IPS DF 6.9 (cell line): Measurements from ENCODE around the gene SLC35E3.

Experiments
- DNase-seq: peaks from one replicate; pipeline ENCODE4 v3.0.0-alpha.2; 2013; ENCODE audit warnings: low read depth, low spot score
- H3K27ac ChIP-seq: one replicate; pipeline ENCODE4 v1.5.1; 2013; ENCODE audit warnings: low read length, control low read depth
- H3K27me3 ChIP-seq: 2 replicates; pipeline ENCODE4 v1.6.1; 2013; ENCODE audit warnings: mild to moderate bottlenecking, low read length; ENCODE audit not compliant: control insufficient read depth, insufficient read depth
- H3K36me3 ChIP-seq: 2 replicates; pipeline ENCODE4 v1.6.1; 2013; ENCODE audit warnings: low read length; ENCODE audit not compliant: control insufficient read depth, insufficient read depth
- H3K4me1 ChIP-seq: 2 replicates; pipeline ENCODE4 v1.6.1; 2013; ENCODE audit warnings: low read length; ENCODE audit not compliant: control insufficient read depth, insufficient read depth
- H3K4me3 ChIP-seq: 2 replicates; pipeline ENCODE4 v1.5.1; 2013; ENCODE audit warnings: mild to moderate bottlenecking, low read length
- H3K9me3 ChIP-seq: 2 replicates; pipeline ENCODE4 v1.6.1; 2013; ENCODE audit warnings: low read length, inconsistent platforms; ENCODE audit not compliant: control insufficient read depth, insufficient read depth
- WGBS: extraction: QIAGEN DNeasy Blood & Tissue Kit; methylation state at CpG from one replicate; pipeline ENCODE4 v1.1.7; 2013; ENCODE audit warnings: mixed read lengths, missing lambda C conversion rate; ENCODE audit not compliant: insufficient read length, insufficient coverage; 5-methylcytosine and 5-hydroxymethylcytosine counted together

Gene SLC35E3

GRCh38 chr12:68745904-68746571 lies at the start of gene SLC35E3:
SLC35E3 (plus strand) TSS chr12:68746176; CDS start chr12:68746378, 202 bp downstream.
- no CpG with 5 or more reads among the region's 52 CpGs for WGBS
- Histone ChIP-seq H3K27me3 (no peaks in the 10 kb centered on the region), H3K27ac (no peak within 1 kb of the TSS), H3K4me3 (peak within 1 kb of the TSS; percentile 81), H3K9me3 (no peaks in the 10 kb centered on the region), H3K36me3 (no peaks in the 10 kb centered on the region), H3K4me1 (no peaks in the 10 kb centered on the region)
- DNase-seq, result peak; percentile 87

- H3K27me3 ChIP-seq, result no peaks in the 10 kb centered on the region
- DNase-seq, result no peak
- H3K27ac ChIP-seq, result no peak overlapping the region
- no CpG with 5 or more reads among the region's 1 CpG for WGBS
- H3K36me3 ChIP-seq, result peaks cover 19% of the 10 kb centered on the region; the same call in 1 of the 2 replicates
- H3K4me3 ChIP-seq, result no peak overlapping the region
- no peaks in the 10 kb centered on the region for H3K4me1 ChIP-seq
- H3K9me3 ChIP-seq, result no peaks in the 10 kb centered on the region
Observed at GRCh38 chr12:68699486-68699885, 46.5 kb upstream of the SLC35E3 start.

GRCh38 chr12:68727776-68728175 lies 18.2 kb upstream of the SLC35E3 start:
- DNase-seq, result no peak
- Histone ChIP-seq H3K36me3 (peaks cover 7% of the 10 kb centered on the region; the same call in 1 of the 2 replicates), H3K4me3 (no peak overlapping the region), H3K9me3 (no peaks in the 10 kb centered on the region), H3K27ac (no peak overlapping the region), H3K27me3 (no peaks in the 10 kb centered on the region), H3K4me1 (no peaks in the 10 kb centered on the region)
- WGBS, result no CpG with 5 or more reads among the region's 7 CpGs

GRCh38 chr12:68733661-68734071 lies 12.3 kb upstream of the SLC35E3 start:
- no peak for DNase-seq
- H3K4me3 ChIP-seq, result no peak overlapping the region
- no peaks in the 10 kb centered on the region for H3K4me1 ChIP-seq
- peaks cover 17% of the 10 kb centered on the region; the same call in 1 of the 2 replicates for H3K36me3 ChIP-seq
- no peaks in the 10 kb centered on the region for H3K9me3 ChIP-seq
- H3K27ac ChIP-seq, result no peak overlapping the region
- H3K27me3 ChIP-seq, result no peaks in the 10 kb centered on the region
- WGBS, result no CpG with 5 or more reads among the region's 4 CpGs

- no peak overlapping the region for H3K27ac ChIP-seq
- WGBS, result no CpG with 5 or more reads among the region's 6 CpGs
- H3K4me3 ChIP-seq, result no peak overlapping the region
- H3K27me3 ChIP-seq, result no peaks in the 10 kb centered on the region
- no peaks in the 10 kb centered on the region for H3K9me3 ChIP-seq
- no peak for DNase-seq
- H3K4me1 ChIP-seq, result no peaks in the 10 kb centered on the region
- peaks cover 3% of the 10 kb centered on the region; the same call in 1 of the 2 replicates for H3K36me3 ChIP-seq
Observed at GRCh38 chr12:68739891-68740290, 6.1 kb upstream of the SLC35E3 start.

GRCh38 chr12:68743356-68743755 lies 2.6 kb upstream of the SLC35E3 start:
- Histone ChIP-seq H3K36me3 (no peaks in the 10 kb centered on the region; the same call in 1 of the 2 replicates), H3K9me3 (no peaks in the 10 kb centered on the region), H3K4me3 (no peak overlapping the region), H3K27me3 (no peaks in the 10 kb centered on the region), H3K27ac (no peak overlapping the region), H3K4me1 (no peaks in the 10 kb centered on the region)
- DNase-seq, result no peak
- no CpG with 5 or more reads among the region's 2 CpGs for WGBS

GRCh38 chr12:68745376-68745903 lies 536 bp upstream of the SLC35E3 start:
- H3K27me3 ChIP-seq, result no peaks in the 10 kb centered on the region
- no peak overlapping the region; the same call in 1 of the 2 replicates for H3K4me3 ChIP-seq
- no peaks in the 10 kb centered on the region for H3K36me3 ChIP-seq
- H3K9me3 ChIP-seq, result no peaks in the 10 kb centered on the region
- H3K27ac ChIP-seq, result no peak overlapping the region
- no CpG with 5 or more reads among the region's 9 CpGs for WGBS
- DNase-seq, result no peak
- no peaks in the 10 kb centered on the region for H3K4me1 ChIP-seq

GRCh38 chr12:68746572-68747180 lies 700 bp downstream of the SLC35E3 start:
- Histone ChIP-seq H3K36me3 (no peaks in the 10 kb centered on the region), H3K27me3 (no peaks in the 10 kb centered on the region), H3K4me1 (no peaks in the 10 kb centered on the region), H3K4me3 (peak overlapping the region; percentile 81; the same call in 1 of the 2 replicates), H3K27ac (no peak overlapping the region), H3K9me3 (no peaks in the 10 kb centered on the region)
- no peak for DNase-seq
- WGBS, result no CpG with 5 or more reads among the region's 15 CpGs

- no peaks in the 10 kb centered on the region for H3K27me3 ChIP-seq
Observed at GRCh38 chr12:68749443-68749842, 3.5 kb downstream of the SLC35E3 start.

GRCh38 chr12:68749861-68750260 lies 3.9 kb downstream of the SLC35E3 start:
- Histone ChIP-seq H3K36me3 (peaks cover 2% of the 10 kb centered on the region; the same call in 1 of the 2 replicates), H3K27ac (no peak overlapping the region), H3K4me3 (no peak overlapping the region), H3K27me3 (no peaks in the 10 kb centered on the region), H3K9me3 (no peaks in the 10 kb centered on the region), H3K4me1 (no peaks in the 10 kb centered on the region)
- WGBS, result no CpG with 5 or more reads among the region's 4 CpGs
- DNase-seq, result no peak

More at GRCh38 chr12:68749443-68749842, 3.5 kb downstream of the SLC35E3 start:
- no peak for DNase-seq
- no CpG with 5 or more reads among the region's 3 CpGs for WGBS
- no peak overlapping the region for H3K4me3 ChIP-seq
- H3K4me1 ChIP-seq, result no peaks in the 10 kb centered on the region
- no peaks in the 10 kb centered on the region for H3K9me3 ChIP-seq
- H3K27ac ChIP-seq, result no peak overlapping the region
- peaks cover 2% of the 10 kb centered on the region; the same call in 1 of the 2 replicates for H3K36me3 ChIP-seq
